Thymus (tissue), 11 donors: ENCODE results near the gene CTTN. TPM values are rescaled to one million over a fixed set of nuclear protein-coding genes. Genes with fewer than 3 reads are reported as not detected.

Experiments used
- DNase-seq, 9 donors: peaks; one replicate each; pipeline ENCODE4 v3.0.0-alpha.2; 2013; ENCODE audit warnings: low spot score in 9 of 9, low read depth in 6 of 9, missing footprints in 1 of 9
- H3K27ac ChIP-seq, 2 donors: one replicate each; pipeline ENCODE4 v1.5.1; 2013; ENCODE audit warnings: control low read depth in 1 of 2, low read depth in 1 of 2, low read length in 1 of 2, mild to moderate bottlenecking in 1 of 2, moderate library complexity in 1 of 2
- H3K27me3 ChIP-seq, 2 donors: one replicate each; pipeline ENCODE4 v1.5.1; 2013; ENCODE audit warnings: low read length in 1 of 2; ENCODE audit not compliant: control insufficient read depth in 2 of 2, insufficient read depth in 1 of 2
- H3K36me3 ChIP-seq, 2 donors: one replicate each; pipeline ENCODE4 v1.5.1; 2013; ENCODE audit warnings: low read length in 1 of 2, mild to moderate bottlenecking in 1 of 2, moderate library complexity in 1 of 2; ENCODE audit not compliant: control insufficient read depth in 2 of 2, insufficient read depth in 2 of 2
- H3K4me1 ChIP-seq, 2 donors: one replicate each; pipeline ENCODE4 v1.5.1; 2013; ENCODE audit warnings: low read length in 2 of 2; ENCODE audit not compliant: control insufficient read depth in 2 of 2, insufficient read depth in 2 of 2
- H3K4me3 ChIP-seq, 2 donors: one replicate each; pipeline ENCODE4 v1.5.1; 2013; ENCODE audit warnings: low read length in 2 of 2, control low read depth in 1 of 2, mild to moderate bottlenecking in 1 of 2
- H3K9me3 ChIP-seq, 2 donors: one replicate each; pipeline ENCODE4 v1.5.1; 2013; ENCODE audit warnings: low read length in 1 of 2, mild to moderate bottlenecking in 1 of 2; ENCODE audit not compliant: control insufficient read depth in 2 of 2, insufficient read depth in 1 of 2
- WGBS: extraction: QIAGEN DNeasy Blood & Tissue Kit; methylation state at CpG from one replicate; pipeline ENCODE4 v1.1.7; 2013; 5-methylcytosine and 5-hydroxymethylcytosine counted together
- polyA plus RNA-seq: library from polyadenylated mRNA; stranded (reverse); fragments of 200-250 nt; gene quantifications from one replicate; pipeline ENCODE4 v1.2.3, GENCODE V29; 2013
- total RNA-seq: library from RNA; stranded (reverse); fragments of 120-200 nt; gene quantifications from one replicate; pipeline ENCODE4 v1.2.4, GENCODE V29; 2013
- donor health status: healthy.

The CTTN gene
- total and polyA plus RNA-seq, 2 donors: 31.4 to 65.5 TPM

DNA sequence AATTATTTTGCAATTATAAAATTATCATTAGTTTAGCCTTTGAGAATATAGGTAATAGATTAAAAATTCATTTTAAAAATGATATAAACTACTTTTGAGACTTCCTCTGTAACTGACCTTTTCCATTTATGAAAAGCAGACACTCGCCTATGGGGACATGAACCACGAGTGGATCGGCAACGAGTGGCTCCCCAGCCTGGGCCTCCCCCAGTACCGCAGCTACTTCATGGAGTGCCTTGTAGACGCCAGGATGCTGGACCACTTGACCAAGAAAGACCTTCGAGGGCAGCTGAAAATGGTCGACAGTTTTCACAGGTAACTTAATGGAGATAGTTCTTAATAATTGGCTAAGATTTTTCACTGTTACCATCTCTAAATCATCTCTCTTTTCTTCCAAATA is 26.3 kb upstream of the CTTN start:
- Histone ChIP-seq H3K4me1 (peaks cover 0 to 4% of the 10 kb centered on the region in 2 donors), H3K27me3 (no peaks in the 10 kb centered on the region), H3K9me3 (no peaks in the 10 kb centered on the region), H3K36me3 (peaks cover 35 to 36% of the 10 kb centered on the region in 2 donors), H3K27ac (no peak overlapping the region), H3K4me3 (no peak overlapping the region)
- 96% methylated on average over 8 of the region's 8 CpGs for WGBS
- DNase-seq: no peak

DNA sequence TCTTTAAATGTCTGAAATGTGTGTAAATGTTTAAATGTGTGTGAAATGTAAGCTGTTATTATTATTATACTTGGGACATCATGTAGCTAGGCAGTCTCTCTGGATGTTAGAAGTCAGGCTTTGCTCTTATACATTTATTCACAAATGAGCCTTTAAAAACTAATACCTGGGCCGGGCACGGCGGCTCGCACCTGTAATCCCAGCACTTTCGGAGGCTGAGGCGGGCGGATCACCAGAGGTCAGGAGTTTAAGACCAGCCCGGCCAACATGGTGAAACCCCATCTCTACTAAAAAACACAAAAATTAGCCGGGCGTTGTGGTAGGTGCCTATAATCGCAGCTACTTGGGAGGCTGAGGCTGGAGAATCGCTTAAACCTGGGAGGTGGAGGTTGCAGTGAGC is 21.7 kb upstream of the CTTN start:
- Histone ChIP-seq H3K9me3 (no peaks in the 10 kb centered on the region), H3K4me3 (no peak overlapping the region), H3K27me3 (no peaks in the 10 kb centered on the region), H3K4me1 (no peaks in the 10 kb centered on the region), H3K36me3 (peaks cover 49 to 53% of the 10 kb centered on the region in 2 donors), H3K27ac (no peak overlapping the region)
- DNase-seq: no peak
- WGBS: 87% methylated on average over 12 of the region's 12 CpGs

DNA sequence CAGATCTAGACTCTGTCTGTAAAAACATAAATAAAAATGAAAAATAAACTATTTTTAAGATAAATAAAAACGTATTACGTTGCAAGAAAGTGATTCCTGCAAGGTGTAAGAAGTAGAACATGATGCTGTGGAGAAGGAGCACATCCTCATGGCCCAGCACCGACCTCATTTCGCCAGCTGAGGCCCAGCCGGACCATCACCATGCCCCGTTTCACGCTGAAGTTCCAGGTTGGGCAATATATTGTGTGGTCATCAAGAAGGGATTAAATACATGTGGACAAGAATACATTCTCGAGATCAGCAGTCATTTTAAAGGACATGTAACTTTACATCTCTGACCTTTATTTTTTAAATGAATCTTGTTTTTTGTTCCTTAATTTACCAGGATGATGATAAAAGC is 20.7 kb upstream of the CTTN start:
- DNase-seq: no peak
- WGBS: 91% methylated on average over 8 of the region's 8 CpGs

DNA sequence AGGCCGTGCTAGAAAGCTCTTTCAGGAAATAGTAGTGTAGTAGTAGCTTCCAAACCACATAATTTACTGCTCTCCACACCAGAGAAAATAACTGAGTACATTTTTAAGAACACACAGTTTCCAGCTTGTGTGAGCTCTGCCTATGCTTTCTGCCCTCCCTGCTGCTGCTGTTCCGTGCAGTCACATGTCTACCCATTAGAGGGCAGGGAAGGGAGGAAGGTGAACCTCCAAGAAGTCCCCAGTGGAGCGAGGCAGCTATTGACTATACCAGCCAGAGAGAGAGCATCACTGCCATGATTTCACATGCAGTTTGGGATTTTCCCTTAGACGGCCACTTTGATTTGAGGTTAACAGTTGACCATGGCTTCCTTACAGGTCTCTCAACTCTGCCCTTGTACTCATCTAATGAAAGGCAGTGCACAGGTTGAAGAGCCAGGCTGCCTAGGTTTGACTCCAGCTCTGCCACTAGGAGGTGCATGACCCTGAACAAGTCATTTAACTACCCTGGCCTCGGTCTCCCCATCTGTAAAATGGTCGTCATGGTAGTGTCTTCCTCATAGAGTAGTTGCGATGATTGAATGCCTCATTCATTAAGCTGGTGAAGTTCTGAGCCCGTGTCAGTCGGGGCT is 19.7 kb upstream of the CTTN start:
- Histone ChIP-seq H3K27ac (no peak overlapping the region), H3K4me1 (no peaks in the 10 kb centered on the region), H3K9me3 (no peaks in the 10 kb centered on the region), H3K27me3 (no peaks in the 10 kb centered on the region), H3K4me3 (no peak overlapping the region), H3K36me3 (peaks cover 44 to 51% of the 10 kb centered on the region in 2 donors)
- no peak for DNase-seq
- WGBS: 86% methylated on average over 9 of the region's 9 CpGs

More for the DNA sequence above, 20.7 kb upstream of the CTTN start:
- Histone ChIP-seq H3K27me3 (no peaks in the 10 kb centered on the region), H3K4me1 (no peaks in the 10 kb centered on the region), H3K27ac (no peak overlapping the region), H3K36me3 (peaks cover 52 to 55% of the 10 kb centered on the region in 2 donors), H3K4me3 (no peak overlapping the region), H3K9me3 (no peaks in the 10 kb centered on the region)

DNA sequence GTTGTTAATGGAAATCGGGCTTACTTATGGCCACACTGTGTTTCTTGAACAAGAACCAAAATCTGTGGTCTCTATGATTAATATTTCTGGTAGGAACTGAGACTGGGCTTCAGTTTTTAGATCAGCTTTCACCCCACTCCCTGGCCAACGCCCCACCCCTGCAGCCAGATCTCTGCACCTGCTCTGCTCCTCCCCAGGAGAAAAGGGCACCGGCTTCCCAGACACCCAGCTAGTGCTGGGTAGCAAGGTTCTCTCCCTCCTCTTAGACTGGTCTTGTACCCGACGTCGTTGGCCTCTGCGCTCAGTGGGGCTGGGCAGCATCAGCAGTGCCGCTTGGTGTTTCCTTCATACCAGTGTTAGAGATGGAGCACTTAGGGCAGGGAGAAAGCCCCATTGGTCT is 17.0 kb upstream of the CTTN start:
- Histone ChIP-seq H3K27me3 (no peaks in the 10 kb centered on the region), H3K9me3 (no peaks in the 10 kb centered on the region), H3K4me3 (no peak overlapping the region), H3K27ac (no peak overlapping the region), H3K4me1 (no peaks in the 10 kb centered on the region), H3K36me3 (peaks cover 33 to 35% of the 10 kb centered on the region in 2 donors)
- 98% methylated on average over 8 of the region's 8 CpGs for WGBS
- DNase-seq: no peak

DNA sequence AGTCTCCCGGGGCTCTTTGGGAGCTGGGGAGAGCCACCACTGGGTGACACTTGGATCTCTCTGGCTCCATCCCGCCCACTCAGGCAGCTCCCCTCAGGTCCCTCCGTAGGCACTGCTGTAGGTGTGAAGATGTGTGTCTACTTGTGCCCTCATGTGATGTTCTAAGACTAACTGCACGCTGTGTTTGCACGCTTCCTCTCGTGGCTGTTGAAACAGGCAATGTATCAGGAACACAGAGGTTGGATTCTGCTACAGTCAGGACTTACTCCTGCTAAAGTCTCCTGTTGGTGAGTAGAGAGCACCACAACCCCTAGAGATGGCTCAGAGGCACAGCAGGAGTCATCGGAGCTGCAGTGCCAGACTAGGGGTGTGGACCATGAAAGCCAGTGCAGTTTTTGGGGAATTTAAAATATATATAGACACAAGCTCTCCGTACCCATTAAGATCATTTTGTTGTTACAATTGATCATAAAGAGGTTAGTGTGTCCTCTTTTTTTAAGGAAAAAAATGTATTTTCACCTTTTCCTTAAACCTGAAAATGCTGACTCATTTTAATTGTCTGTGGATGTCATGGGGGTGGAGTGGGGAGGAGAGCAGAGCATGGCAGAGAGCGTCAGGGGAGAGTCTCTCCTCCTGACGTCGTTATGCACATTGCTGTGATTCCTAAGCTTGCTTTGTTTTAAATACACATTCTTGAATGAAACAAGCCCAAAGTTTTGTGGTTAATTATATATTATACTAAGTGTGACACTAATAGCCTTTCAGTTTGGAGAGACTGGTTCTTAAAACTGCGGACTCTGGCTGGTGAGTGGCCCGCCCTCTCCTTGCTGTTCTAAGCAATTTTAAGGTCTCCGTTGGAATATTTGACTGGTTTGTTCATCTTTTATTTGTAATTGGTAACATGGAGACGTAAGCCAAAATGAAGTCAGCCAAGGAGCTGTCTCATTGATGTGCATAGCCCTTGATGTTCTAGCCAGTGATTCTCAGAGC is 16.2 kb upstream of the CTTN start:
- no peak overlapping the region for H3K4me3 ChIP-seq
- no peaks in the 10 kb centered on the region for H3K27me3 ChIP-seq
- H3K9me3 ChIP-seq: no peaks in the 10 kb centered on the region
- peak overlapping the region in 1 of 2 donors; percentile 51 for H3K27ac ChIP-seq
- H3K36me3 ChIP-seq: peaks cover 29 to 35% of the 10 kb centered on the region in 2 donors
- no peak for DNase-seq
- 93% methylated on average over 15 of the region's 15 CpGs for WGBS
- no peaks in the 10 kb centered on the region for H3K4me1 ChIP-seq

DNA sequence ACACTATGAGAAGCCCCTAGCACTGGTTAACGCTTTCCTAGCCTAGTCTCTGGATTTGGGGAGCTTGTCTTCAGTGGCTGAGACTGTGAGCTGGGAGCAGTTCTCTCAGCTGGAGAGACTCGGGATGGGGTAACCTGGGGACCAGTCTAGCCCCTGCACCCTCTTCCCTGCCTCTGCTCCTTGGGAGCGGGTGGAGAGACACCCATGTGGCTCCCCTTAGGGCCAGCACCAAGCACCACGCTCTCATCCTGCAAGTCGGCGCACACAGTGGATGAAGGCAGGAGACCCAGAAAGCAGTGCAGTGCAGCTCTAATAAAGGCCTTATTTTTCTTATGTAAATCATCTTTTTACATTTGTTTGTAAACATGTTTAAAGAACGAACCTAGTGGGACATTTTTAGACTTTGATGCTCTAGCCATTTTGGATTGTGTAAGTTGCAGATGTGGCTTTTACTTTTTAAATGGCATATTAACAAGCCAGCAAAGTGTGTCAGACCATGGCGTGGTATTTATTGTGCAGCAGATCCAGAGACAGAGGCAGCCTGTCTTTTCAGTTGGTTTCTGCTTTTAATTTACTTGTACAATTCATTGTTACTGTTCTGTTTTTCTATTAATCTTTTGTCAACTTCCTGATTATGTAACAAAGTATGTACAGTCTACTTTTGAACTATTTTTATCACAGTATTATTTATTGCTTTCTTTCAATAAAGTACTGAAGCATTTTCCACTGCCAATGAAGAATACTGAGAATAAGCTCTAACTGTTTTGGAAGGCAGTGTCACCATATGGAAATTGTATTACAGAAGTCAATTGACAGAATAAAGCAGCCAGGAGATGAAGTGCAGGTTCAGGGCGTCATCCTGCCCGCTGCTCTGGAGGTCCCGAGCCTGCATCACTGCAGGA is 14.4 kb upstream of the CTTN start:
- H3K9me3 ChIP-seq: no peaks in the 10 kb centered on the region
- H3K4me3 ChIP-seq: no peak overlapping the region
- DNase-seq: no peak
- no peaks in the 10 kb centered on the region for H3K27me3 ChIP-seq
- H3K27ac ChIP-seq: no peak overlapping the region
- 92% methylated on average over 11 of the region's 11 CpGs for WGBS
- H3K4me1 ChIP-seq: no peaks in the 10 kb centered on the region
- H3K36me3 ChIP-seq: peaks cover 16 to 18% of the 10 kb centered on the region in 2 donors

DNA sequence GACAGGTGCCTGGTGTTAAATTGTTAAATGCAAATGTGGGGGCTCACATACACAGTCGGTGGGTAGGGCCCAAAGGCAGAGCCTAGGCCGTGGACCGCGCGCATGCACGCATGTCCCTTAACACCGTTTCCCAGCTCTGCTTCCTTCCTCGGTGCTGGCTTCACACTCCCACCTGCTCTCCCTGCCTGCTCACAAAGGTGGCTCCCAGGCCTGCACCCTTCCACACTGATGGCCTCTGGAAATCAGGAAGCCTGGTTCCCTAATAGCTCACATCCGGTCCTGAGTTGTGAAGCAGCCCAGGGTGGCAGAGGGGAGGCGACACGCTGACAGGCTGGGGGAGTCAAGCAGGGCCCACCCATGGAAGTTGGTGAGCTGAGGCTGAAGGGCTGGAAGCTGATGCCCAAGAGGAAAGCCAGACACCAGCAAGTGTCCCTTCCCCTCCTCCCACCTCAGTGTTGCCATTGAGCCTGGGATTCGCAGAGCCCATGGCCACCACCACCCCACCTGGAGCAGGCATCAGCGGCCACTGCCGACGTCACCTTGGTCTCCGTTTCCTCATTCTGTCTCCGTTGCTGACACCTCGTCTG is 13.7 kb upstream of the CTTN start:
- no peak for DNase-seq
- Histone ChIP-seq H3K36me3 (peaks cover 13 to 17% of the 10 kb centered on the region in 2 donors), H3K4me1 (peaks cover 0 to under 1% of the 10 kb centered on the region in 2 donors), H3K9me3 (no peaks in the 10 kb centered on the region), H3K4me3 (no peak overlapping the region), H3K27ac (no peak overlapping the region), H3K27me3 (no peaks in the 10 kb centered on the region)
- 96% methylated on average over 18 of the region's 18 CpGs for WGBS
